Measurements from ENCODE around the gene TOX3.

The TOX3 gene

GRCh38 chr16:52500963-52501362, 46.0 kb downstream of the TOX3 start:
- Histone ChIP-seq H3K4me1 (ENCODE audit: control insufficient read depth, insufficient read depth, low read length) (peaks cover 12% of the 10 kb centered on the region), H3K27ac (ENCODE audit: extremely low read depth, low read depth, low read length) (no peak overlapping the region), H3K4me3 (ENCODE audit: low read depth, low read length) (no peak overlapping the region), H3K36me3 (ENCODE audit: control insufficient read depth in 2 of 2, insufficient read depth in 1 of 2, low read length in 2 of 2) (no peaks in the 10 kb centered on the region), H3K9me3 (ENCODE audit: control insufficient read depth, insufficient read depth, low read depth, low read length) (no peaks in the 10 kb centered on the region)
- no peak for TF ChIP-seq ZNF214 (tag by site-specific recombination; IDR thresholded peaks at IDR 0.05; ENCODE audit: borderline replicate concordance)
- TF ChIP-seq ZNF223 (tag by site-specific recombination; IDR thresholded peaks at IDR 0.05): no peak
- no peak for TF ChIP-seq ZNF274 (IDR thresholded peaks at IDR 0.05; ENCODE audit: low read length)
- no peak for TF ChIP-seq ZNF274 (tag by site-specific recombination; IDR thresholded peaks at IDR 0.05; ENCODE audit: borderline replicate concordance)
- no peak for TF ChIP-seq ZNF449 (tag by site-specific recombination; IDR thresholded peaks at IDR 0.05)
- no peak for TF ChIP-seq ZNF513 (tag by site-specific recombination; IDR thresholded peaks at IDR 0.05)
- TF ChIP-seq ZNF302 (tag by site-specific recombination; IDR thresholded peaks at IDR 0.05; ENCODE audit: low read depth): no peak
- no peak for TF ChIP-seq ZNF184 (tag by site-specific recombination; IDR thresholded peaks at IDR 0.05)
- TF ChIP-seq ZSCAN5A (tag by site-specific recombination; IDR thresholded peaks at IDR 0.05): no peak
- TF ChIP-seq PRDM1 (tag by site-specific recombination; IDR thresholded peaks at IDR 0.05): no peak
- no peak for TF ChIP-seq ZNF133 (tag by site-specific recombination; IDR thresholded peaks at IDR 0.05)
- TF ChIP-seq SCRT2 (tag by site-specific recombination; IDR thresholded peaks at IDR 0.05): no peak
- TF ChIP-seq ZNF792 (tag by site-specific recombination; IDR thresholded peaks at IDR 0.05): no peak
- no peak for TF ChIP-seq ZNF140 (tag by site-specific recombination; IDR thresholded peaks at IDR 0.05)
- TF ChIP-seq ZNF423 (tag by site-specific recombination; IDR thresholded peaks at IDR 0.05): no peak
- TF ChIP-seq ZSCAN4 (tag by site-specific recombination; IDR thresholded peaks at IDR 0.05): no peak
- no peak for TF ChIP-seq ZNF624 (tag by site-specific recombination; IDR thresholded peaks at IDR 0.05)
- TF ChIP-seq IKZF3 (tag by site-specific recombination; IDR thresholded peaks at IDR 0.05): no peak
- TF ChIP-seq ZNF596 (tag by site-specific recombination; IDR thresholded peaks at IDR 0.05): no peak
- TF ChIP-seq ZNF629 (tag by site-specific recombination; IDR thresholded peaks at IDR 0.05): no peak
- CTCF ChIA-PET: no interaction called here
- POLR2A ChIA-PET: no interaction called here

- POLR2A ChIA-PET: no interaction called here
- Histone ChIP-seq H3K27ac (ENCODE audit: extremely low read depth, low read depth, low read length) (no peak overlapping the region), H3K36me3 (ENCODE audit: control insufficient read depth in 2 of 2, insufficient read depth in 1 of 2, low read length in 2 of 2) (no peaks in the 10 kb centered on the region), H3K4me3 (ENCODE audit: low read depth, low read length) (no peak overlapping the region), H3K9me3 (ENCODE audit: control insufficient read depth, insufficient read depth, low read depth, low read length) (no peaks in the 10 kb centered on the region), H3K4me1 (ENCODE audit: control insufficient read depth, insufficient read depth, low read length) (peaks cover 21% of the 10 kb centered on the region)
- CTCF ChIA-PET: no interaction called here
- TF ChIP-seq GFI1B (tag by site-specific recombination; IDR thresholded peaks at IDR 0.05): no peak
- TF ChIP-seq ZNF202 (tag by site-specific recombination; IDR thresholded peaks at IDR 0.05; ENCODE audit: borderline replicate concordance): no peak
- no peak for TF ChIP-seq ZNF302 (tag by site-specific recombination; IDR thresholded peaks at IDR 0.05; ENCODE audit: low read depth)
These were observed 47.9 kb downstream of the TOX3 start for GRCh38 chr16:52499060-52499440.

Measured in HEK293 (cell line).